Cerebellar cortex (tissue), 1 donor: ENCODE results near the gene PGRMC1.
"Not testable (repeated sequence)": the region's sequence is repeated elsewhere in the genome, so short reads cannot be mapped to it uniquely, and the experiment has no call there.

Experiments used
- DNase-seq: peaks from one replicate; pipeline ENCODE4 v3.0.0-alpha.2; 2015; ENCODE audit warnings: low spot score

PGRMC1 gene

GRCh38 chrX:119235051-119235511 lies 1.0 kb upstream of the PGRMC1 start:
- peak; percentile 18 for DNase-seq

GRCh38 chrX:119236623-119237561 lies 807 bp downstream of the PGRMC1 start:
- peak; percentile 40 for DNase-seq

- DNase-seq, result peak; percentile 25
Measured at GRCh38 chrX:119237562-119237942, 1.5 kb downstream of the PGRMC1 start.

GRCh38 chrX:119238557-119238956 lies 2.5 kb downstream of the PGRMC1 start:
- DNase-seq, result no peak

- no peak for DNase-seq
Measured at GRCh38 chrX:119240356-119240755, 4.3 kb downstream of the PGRMC1 start.

GRCh38 chrX:119247702-119248101 lies 11.6 kb downstream of the PGRMC1 start:
- DNase-seq, result no peak

- DNase-seq, result no peak
Measured at GRCh38 chrX:119249891-119250290, 13.8 kb downstream of the PGRMC1 start.

- DNase-seq, result no peak
Measured at GRCh38 chrX:119251386-119251785, 15.3 kb downstream of the PGRMC1 start.

GRCh38 chrX:119252716-119253115 lies 16.6 kb downstream of the PGRMC1 start:
- no peak for DNase-seq

GRCh38 chrX:119266364-119266995 lies 30.4 kb downstream of the PGRMC1 start:
- DNase-seq, result peak; percentile 31

GRCh38 chrX:119267115-119267514 lies 31.0 kb downstream of the PGRMC1 start:
- DNase-seq, result not testable (repeated sequence)

GRCh38 chrX:119272882-119273419 lies 36.9 kb downstream of the PGRMC1 start:
- no peak for DNase-seq

- no peak for DNase-seq
Measured at GRCh38 chrX:119273420-119274192, 37.5 kb downstream of the PGRMC1 start.

GRCh38 chrX:119282347-119282746 lies 46.3 kb downstream of the PGRMC1 start:
- not testable (repeated sequence) for DNase-seq

- no peak for DNase-seq
Measured at GRCh38 chrX:119288890-119289393, 52.9 kb downstream of the PGRMC1 start.

- no peak for DNase-seq
Measured at GRCh38 chrX:119290476-119290875, 54.4 kb downstream of the PGRMC1 start.

- not testable (repeated sequence) for DNase-seq
Measured at GRCh38 chrX:119291246-119291645, 55.2 kb downstream of the PGRMC1 start.

- DNase-seq, result peak; percentile 17
Measured at GRCh38 chrX:119292445-119292844, 56.4 kb downstream of the PGRMC1 start.
